ENCODE measurements around the gene DGKZ. TPM values are rescaled to one million over a fixed set of nuclear protein-coding genes. Genes with fewer than 3 reads are reported as not detected.
A peak's percentile ranks its signal among the peaks of the same experiment; 100 is the strongest.

Gene DGKZ
- total and polyA plus RNA-seq, 2 donors (not counting 3 experiments of a cell fraction or from before 2014, with no cell fraction given): 88.8 to 127 TPM

DNA sequence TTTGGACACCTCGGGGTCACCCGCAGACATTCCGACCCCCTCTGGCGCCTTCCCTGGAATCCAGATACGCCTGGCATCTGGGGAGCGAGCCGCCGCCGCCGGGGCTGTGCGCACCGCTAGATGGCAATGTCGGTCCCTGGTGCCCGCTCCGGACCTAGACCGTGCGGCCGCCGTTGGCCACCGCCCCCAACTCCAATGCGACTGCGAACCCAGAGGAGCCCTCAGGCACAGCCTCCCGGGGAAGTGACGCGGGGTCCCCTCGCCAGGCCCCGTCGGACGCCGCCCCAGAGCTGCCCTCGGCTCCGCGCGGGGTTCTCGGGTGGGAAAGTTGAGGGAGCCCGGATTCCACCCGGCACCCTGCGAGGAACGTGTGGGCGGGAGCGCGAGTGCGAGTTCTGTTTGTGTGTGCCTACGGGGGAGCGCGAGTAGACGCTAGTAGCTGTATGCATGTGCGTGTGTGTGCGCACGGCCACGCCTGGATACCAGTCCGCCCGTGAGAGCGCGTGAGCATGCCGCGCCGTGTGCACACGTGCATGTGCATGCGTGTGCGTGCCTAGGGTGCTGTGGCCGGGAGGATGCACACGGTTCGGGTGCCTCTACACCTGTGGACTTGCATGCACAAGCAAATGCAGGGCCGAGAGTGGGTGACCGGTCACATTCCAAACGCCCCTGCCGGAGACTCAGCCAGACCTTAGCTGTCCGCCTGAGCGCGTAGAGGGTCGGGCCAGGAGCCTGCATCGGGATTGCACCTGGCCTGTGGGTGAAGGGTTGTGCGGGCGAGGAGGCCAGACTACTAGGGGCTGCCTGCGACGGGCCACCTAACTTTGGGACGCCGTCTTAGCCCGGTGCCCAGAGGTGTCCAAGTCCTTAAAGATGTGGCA, 42.4 kb downstream of the DGKZ start:
- intact Hi-C loops (cut with micrococcal nuclease): loop anchor here (1.0 to 2.0 kb wide), 4 partner anchors 140 to 311 kb away; partner anchors contain the start of genes ARHGAP1, ATG13, HARBI1 and ZNF408
- H3K4me2 ChIP-seq (ENCODE audit: insufficient read depth, low read length): peak overlapping the region; percentile 21
- no peaks in the 10 kb centered on the region for H3K79me2 ChIP-seq (ENCODE audit: control insufficient read depth, insufficient read depth, low read length)
- H4K20me1 ChIP-seq (replicated peaks; ENCODE audit: control insufficient read depth, extremely low read depth, insufficient read depth, low read length): no peaks in the 10 kb centered on the region
- H3K27ac ChIP-seq (ENCODE audit: insufficient read depth, low read depth, low read length): no peak overlapping the region
- ChIA-PET CTCF (interaction anchor here (0.6 to 7.2 kb wide), 25 partner anchors 9 to 311 kb away, joined by 3 to 99 read pairs (median 4); partner anchors contain the start of genes ARHGAP1, ATG13 and ZNF408), POLR2A (interaction anchor here (1.1 kb wide), 1 partner anchor 9 kb away, joined by 5 read pairs; no protein-coding TSS in a partner anchor)
- peak overlapping the region in 2 of 3 experiments; percentile 18 to 21 for H3K4me3 ChIP-seq (replicated peaks in 1 of 3; ENCODE audit: insufficient read depth in 1 of 3, low read depth in 1 of 3, low read length in 3 of 3)
- TF ChIP-seq, protein P1, sequence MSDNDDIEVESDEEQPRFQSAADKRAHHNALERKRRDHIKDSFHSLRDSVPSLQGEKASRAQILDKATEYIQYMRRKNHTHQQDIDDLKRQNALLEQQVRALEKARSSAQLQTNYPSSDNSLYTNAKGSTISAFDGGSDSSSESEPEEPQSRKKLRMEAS (IDR thresholded peaks at IDR 0.05; ENCODE audit: insufficient read depth, insufficient read length): peak; percentile 9
- no peak for TF ChIP-seq JUN (IDR thresholded peaks at IDR 0.05; ENCODE audit: borderline replicate concordance, insufficient read depth, insufficient read length, low read depth)
- TF ChIP-seq, protein P2, sequence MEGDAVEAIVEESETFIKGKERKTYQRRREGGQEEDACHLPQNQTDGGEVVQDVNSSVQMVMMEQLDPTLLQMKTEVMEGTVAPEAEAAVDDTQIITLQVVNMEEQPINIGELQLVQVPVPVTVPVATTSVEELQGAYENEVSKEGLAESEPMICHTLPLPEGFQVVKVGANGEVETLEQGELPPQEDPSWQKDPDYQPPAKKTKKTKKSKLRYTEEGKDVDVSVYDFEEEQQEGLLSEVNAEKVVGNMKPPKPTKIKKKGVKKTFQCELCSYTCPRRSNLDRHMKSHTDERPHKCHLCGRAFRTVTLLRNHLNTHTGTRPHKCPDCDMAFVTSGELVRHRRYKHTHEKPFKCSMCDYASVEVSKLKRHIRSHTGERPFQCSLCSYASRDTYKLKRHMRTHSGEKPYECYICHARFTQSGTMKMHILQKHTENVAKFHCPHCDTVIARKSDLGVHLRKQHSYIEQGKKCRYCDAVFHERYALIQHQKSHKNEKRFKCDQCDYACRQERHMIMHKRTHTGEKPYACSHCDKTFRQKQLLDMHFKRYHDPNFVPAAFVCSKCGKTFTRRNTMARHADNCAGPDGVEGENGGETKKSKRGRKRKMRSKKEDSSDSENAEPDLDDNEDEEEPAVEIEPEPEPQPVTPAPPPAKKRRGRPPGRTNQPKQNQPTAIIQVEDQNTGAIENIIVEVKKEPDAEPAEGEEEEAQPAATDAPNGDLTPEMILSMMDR (IDR thresholded peaks at IDR 0.05; ENCODE audit: extremely low read depth in 1 of 2, insufficient read depth in 1 of 2, low read depth in 1 of 2, low read length in 2 of 2): peak; percentile 95
- TF ChIP-seq GATA2 (IDR thresholded peaks at IDR 0.05; ENCODE audit: insufficient read depth, insufficient read length, low read depth, low read length): no peak
- TF ChIP-seq FOS (IDR thresholded peaks at IDR 0.05; ENCODE audit: borderline replicate concordance, insufficient read depth, low read length): no peak
- no peak for TF ChIP-seq POLR2A (IDR thresholded peaks at IDR 0.05; ENCODE audit: low read depth, low read length)
- TF ChIP-seq POLR2AphosphoS5 (IDR thresholded peaks at IDR 0.05; ENCODE audit: insufficient read depth, low read depth, low read length): peak; percentile 31
- TF ChIP-seq EZH2 (IDR thresholded peaks at IDR 0.05; ENCODE audit: borderline replicate concordance, low read depth, low read length, severe bottlenecking): no peak
- no peak for TF ChIP-seq MYC (IDR thresholded peaks at IDR 0.05; ENCODE audit: low read depth, low read length)
- H3K9ac ChIP-seq (replicated peaks; ENCODE audit: extremely low read depth, insufficient read depth, low read length): no peak overlapping the region
- peaks cover 3% of the 10 kb centered on the region for H3K4me1 ChIP-seq (ENCODE audit: control insufficient read depth, extremely low read depth, insufficient read depth, low read length)
- DNase-seq (ENCODE audit: low read depth, low spot score): peak; percentile 77
- no peaks in the 10 kb centered on the region for H3K9me1 ChIP-seq (replicated peaks; ENCODE audit: control insufficient read depth, extremely low read depth, insufficient read depth, low read length)
- no peaks in the 10 kb centered on the region for H3K36me3 ChIP-seq (ENCODE audit: control insufficient read depth in 2 of 2, extremely low read depth in 1 of 2, insufficient read depth in 2 of 2, low read length in 2 of 2)
- H3K27me3 ChIP-seq (ENCODE audit: control insufficient read depth in 2 of 2, insufficient read depth in 2 of 2, low read length in 2 of 2): peaks cover 23 to 39% of the 10 kb centered on the region in 2 experiments
- no TSS peak for BruUV-seq (replicated peaks)
- H2AFZ ChIP-seq (ENCODE audit: low read depth, low read length): peak overlapping the region; percentile 32
- dilution Hi-C loops (cut with MboI; ENCODE audit: extremely low pct_ligation_motif_present, low sequenced_read_pairs): no loop called here
- peak; percentile 81 for FAIRE-seq
- H3K9me3 ChIP-seq (replicated peaks; ENCODE audit: control insufficient read depth, insufficient read depth, low read length): no peaks in the 10 kb centered on the region
